Hematopoietic multipotent progenitor cell treated with erythropoietin and hydrocortisone succinate and interleukin-3 and kit ligand, for 6 days (in vitro differentiated cells): ENCODE data around the gene CDK5.
"Not testable (repeated sequence)": the region's sequence is repeated elsewhere in the genome, so short reads cannot be mapped to it uniquely, and the experiment has no call there.

Experiments used
- DNase-seq: peaks from one replicate; pipeline ENCODE4 v3.0.0-alpha.2; 2015

The CDK5 gene

GRCh38 chr7:151032936-151033863 lies 24.5 kb downstream of the CDK5 start:
- no peak for DNase-seq

DNA sequence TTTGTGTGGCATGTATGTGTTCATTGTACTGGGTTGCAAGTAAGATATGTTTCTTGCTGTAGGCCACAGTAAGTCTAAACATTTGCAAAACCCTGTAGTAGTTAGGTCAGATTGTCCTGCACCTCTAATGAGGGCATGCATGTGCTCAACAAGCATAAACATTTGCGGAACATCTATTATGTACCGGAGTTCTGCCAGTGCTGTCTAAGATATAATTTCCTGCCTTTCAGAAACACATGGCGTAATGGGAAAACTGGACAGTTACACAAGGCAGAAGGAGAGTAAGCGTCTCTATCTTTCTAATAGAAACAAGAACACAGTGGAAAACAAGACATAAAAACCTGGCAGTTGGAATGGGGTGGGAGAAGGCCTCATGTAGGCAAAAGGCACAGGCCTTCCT lies 26.7 kb downstream of the CDK5 start:
- no peak for DNase-seq

GRCh38 chr7:151028948-151029501 lies 28.7 kb downstream of the CDK5 start:
- no peak for DNase-seq

GRCh38 chr7:151028131-151028947 lies 29.4 kb downstream of the CDK5 start, which contains the start of gene ABCB8:
TSS of gene ABCB8 (plus strand) at chr7:151028450. CDS start at chr7:151028516, 66 bp downstream.
- peak; percentile 99 for DNase-seq

DNA sequence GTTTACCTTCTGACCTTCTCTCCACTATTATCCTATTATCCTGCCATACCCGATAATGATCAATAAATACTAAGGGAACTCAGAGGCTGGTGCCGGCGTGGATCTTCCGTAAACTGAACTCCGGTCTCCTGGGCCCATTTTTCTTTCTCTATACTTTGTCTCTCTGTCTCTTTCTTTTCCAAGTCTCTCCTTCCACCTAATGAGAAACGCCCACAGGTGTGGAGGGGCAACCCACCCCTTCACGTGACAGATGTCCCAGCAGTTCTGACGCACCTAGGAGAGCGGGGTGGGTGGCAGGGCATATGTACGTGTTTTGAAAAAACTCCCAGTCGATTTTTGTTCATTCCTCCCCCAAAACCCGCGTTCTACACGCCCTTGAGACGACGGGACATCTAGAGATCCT lies 30.0 kb downstream of the CDK5 start:
- not testable (repeated sequence) for DNase-seq

DNA sequence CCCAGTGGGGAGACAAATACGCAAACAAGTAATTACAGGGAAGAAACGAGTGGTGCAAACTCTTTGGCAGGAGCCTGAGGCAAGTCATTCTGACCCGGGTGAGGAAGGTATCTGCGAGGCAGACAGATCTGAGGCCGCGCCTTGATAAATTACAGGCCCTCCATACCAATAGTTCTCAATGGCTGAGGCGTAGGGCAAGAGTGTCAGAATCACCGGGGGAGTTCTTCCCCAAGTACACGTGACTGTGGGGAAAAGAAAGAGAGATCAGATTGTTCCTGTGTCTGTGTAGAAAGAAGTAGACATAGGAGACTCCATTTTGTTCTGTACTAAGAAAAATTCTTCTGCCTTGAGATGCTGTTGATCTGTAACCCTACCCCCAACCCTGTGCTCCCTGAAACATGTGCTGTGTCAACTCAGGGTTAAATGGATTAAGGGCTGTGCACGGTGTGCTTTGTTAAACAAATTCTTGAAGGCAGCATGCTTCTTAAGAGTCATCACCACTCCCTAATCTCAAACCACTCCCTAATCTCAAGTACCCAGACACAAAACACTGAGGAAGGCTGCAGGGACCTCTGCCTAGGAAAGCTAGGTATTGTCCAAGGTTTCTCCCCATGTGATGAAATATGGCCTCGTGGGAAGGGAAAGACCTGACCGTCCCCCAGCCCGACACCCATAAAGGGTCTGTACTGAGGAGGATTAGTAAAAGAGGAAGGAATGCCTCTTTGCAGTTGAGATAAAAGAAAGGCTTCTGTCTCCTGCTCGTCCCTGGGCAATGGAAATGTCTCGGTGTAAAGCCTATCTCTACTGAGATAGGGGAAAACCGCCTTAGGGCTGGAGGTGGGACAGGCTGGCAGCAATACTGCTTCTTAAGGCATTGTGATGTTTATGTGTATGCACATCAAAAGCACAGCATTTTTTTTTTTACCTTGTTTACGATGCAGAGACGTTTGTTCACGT lies 30.6 kb downstream of the CDK5 start:
- DNase-seq = peak; percentile 86

GRCh38 chr7:151025924-151026671 lies 31.6 kb downstream of the CDK5 start:
- DNase-seq = no peak

GRCh38 chr7:151024435-151025056 lies 33.2 kb downstream of the CDK5 start, which contains the start of gene ATG9B:
TSS of gene ATG9B (minus strand) at chr7:151024494. CDS start at chr7:151024423, 71 bp downstream.
- no peak for DNase-seq

DNA sequence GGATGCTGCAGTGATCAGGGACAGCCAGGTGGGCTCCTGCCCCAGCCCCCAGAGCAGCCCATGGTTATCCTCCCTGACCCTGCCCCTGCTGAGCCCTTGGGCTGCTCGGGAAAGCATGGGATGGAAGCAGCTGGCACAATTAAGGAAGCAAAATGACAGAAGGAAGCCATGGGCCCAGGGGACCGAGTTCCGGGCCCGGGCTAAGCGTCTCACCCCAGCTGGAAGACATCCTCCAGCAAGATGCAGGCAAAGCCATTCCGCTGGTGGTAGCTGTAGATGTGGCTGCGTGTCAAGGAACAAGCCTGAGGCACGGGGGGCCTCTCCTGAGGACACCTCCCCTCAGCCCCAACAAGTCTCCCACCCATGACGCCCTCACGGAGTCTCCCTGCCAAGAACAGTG lies 34.5 kb downstream of the CDK5 start:
- no peak for DNase-seq

GRCh38 chr7:151020231-151020630 lies 37.5 kb downstream of the CDK5 start:
- no peak for DNase-seq

DNA sequence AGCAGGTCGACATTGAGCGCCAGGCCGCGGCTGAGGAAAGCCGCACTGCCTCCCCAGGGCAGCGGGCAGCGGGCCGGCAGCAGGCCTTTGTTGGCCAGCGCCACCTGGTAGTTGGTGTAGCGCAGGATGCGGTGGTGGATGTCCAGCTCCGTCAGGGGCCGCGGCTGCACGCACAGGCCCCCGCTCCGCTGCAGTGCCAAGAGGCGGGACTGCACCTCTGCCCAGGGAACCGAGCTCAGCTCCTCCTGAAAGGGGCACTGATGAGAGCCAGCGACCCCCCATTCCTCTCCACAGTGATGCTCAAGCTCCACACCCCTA lies 38.6 kb downstream of the CDK5 start:
- DNase-seq = no peak

- peak; percentile 56 for DNase-seq
These were observed 39.1 kb downstream of the CDK5 start for GRCh38 chr7:151018421-151019129.

GRCh38 chr7:151017953-151018420 lies 39.7 kb downstream of the CDK5 start:
- peak; percentile 81 for DNase-seq

DNA sequence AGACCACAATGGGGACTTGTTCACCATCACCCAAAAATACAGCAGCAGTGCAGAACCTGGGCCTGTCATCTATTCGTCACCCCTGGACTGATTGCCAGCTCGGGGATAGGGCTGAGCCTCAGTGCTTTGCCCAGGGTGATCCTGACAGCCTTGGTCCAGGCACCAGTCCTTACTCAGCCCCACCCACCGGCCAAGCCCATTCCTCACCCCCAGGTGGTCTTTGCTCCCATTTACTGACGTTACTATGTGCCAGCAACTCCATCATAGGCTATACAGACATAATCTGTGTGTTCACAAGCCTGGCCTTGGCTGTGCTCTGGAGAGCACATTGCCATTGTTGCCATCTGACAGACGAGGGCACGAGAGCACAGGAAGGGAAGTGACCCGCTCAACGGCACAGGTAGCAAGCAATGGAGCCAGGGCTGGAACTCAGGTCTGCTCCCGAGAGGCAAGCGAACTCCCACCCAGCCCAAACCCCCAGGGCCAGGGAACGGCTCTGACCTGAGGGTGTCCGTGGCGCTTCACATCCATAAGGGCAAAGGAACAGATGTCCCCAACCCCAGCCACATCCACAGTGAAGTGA lies 40.2 kb downstream of the CDK5 start:
- DNase-seq = no peak

GRCh38 chr7:151016942-151017341 lies 40.8 kb downstream of the CDK5 start:
- DNase-seq = no peak

DNA sequence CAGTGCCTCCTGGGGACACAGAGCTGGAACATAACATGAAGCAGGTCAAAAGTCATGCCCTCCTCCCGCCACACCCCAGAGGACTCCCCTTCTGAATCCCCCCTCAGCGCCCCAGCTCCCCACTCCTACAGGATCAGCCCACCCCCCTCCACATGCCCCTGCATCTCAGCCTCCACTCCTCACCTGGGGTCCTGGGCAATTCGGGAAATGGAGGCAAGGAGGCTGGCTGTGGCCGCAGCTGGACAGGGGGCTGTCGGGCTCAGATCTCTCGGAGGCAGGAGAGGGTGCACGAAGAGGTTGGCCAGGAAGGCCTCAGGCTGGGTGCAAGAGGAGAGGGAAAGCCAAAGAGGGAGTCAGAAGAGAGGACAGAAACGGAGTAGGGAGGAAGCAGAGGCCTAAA lies 41.2 kb downstream of the CDK5 start:
- DNase-seq = no peak

GRCh38 chr7:151015967-151016366 lies 41.7 kb downstream of the CDK5 start:
- no peak for DNase-seq

GRCh38 chr7:151014950-151015349 lies 42.7 kb downstream of the CDK5 start:
- DNase-seq = no peak

GRCh38 chr7:151013733-151014497 lies 43.8 kb downstream of the CDK5 start:
- peak; percentile 92 for DNase-seq
